AG04449 (cell line): ENCODE data around the gene GPR3.

Experiments used
- CTCF ChIA-PET: fragments of 350-600 bp; formaldehyde crosslinking; extraction: SDS; loops from one replicate; lab custom pipeline; 2021; ENCODE audit warnings: antibody characterized with exemption; lab: Yijun Ruan, JAX
- POLR2A ChIA-PET: fragments of 400-600, 350-600 bp; formaldehyde crosslinking; extraction: SDS; loops from one replicate; lab custom pipeline; 2020; ENCODE audit warnings: antibody characterized with exemption, inconsistent platforms; lab: Yijun Ruan, JAX
- DNase-seq: peaks from one replicate; pipeline ENCODE4 v3.0.0-alpha.2; 2010; ENCODE audit warnings: low read depth, low spot score
- H3K4me3 ChIP-seq: 2 replicates; pipeline ENCODE4 v1.5.1; 2011; ENCODE audit warnings: low read depth, mild to moderate bottlenecking, control low read depth, low read length
- TF ChIP-seq, protein P1 (sequence below): IDR thresholded peaks from one replicate; pipeline ENCODE4 v1.5.1; 2011; ENCODE audit warnings: mild to moderate bottlenecking, moderate library complexity, low read length, control low read depth, inconsistent platforms; ENCODE audit not compliant: insufficient read depth; ENCODE audit errors: missing control alignments

GPR3 gene

DNA sequence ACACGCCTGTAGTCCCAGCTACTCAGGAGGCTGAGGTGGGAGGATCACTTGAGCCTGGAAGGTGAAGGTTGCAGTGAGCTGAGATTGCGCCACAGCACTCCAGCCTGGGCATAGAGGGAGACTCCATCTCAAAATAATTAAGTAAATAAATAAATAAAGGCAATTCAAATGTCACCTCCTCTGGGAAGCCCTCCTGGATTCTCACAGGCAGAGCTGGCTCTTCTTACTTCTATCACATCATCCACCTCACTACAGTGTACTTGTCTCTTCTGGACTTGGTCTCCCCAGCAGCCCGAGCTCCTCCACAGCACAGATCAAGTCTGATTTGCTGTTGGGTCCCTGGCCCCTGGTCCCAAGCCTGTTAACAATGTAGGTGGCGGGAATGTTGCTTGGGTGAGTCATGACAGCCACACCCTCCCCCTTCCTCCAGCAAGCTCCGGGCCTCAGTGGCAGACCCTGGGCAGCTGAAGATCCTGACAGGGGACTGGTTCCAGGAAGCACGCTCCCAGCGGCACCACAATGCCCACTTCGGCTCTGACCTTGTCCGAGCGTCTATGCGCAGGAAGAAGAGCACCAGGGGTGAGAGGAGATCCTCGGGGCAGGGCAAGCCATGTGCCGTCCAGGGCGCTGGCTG lies 45.3 kb upstream of the GPR3 start:
- POLR2A ChIA-PET, result no interaction called here
- no peak for DNase-seq
- CTCF ChIA-PET, result interaction anchor here (0.8 to 8.2 kb wide), 7 partner anchors 10 to 43 kb away, joined by 3 to 100 read pairs (median 4); partner anchors contain the start of gene MAP3K6
- H3K4me3 ChIP-seq, result no peak overlapping the region
- TF ChIP-seq, protein P1, sequence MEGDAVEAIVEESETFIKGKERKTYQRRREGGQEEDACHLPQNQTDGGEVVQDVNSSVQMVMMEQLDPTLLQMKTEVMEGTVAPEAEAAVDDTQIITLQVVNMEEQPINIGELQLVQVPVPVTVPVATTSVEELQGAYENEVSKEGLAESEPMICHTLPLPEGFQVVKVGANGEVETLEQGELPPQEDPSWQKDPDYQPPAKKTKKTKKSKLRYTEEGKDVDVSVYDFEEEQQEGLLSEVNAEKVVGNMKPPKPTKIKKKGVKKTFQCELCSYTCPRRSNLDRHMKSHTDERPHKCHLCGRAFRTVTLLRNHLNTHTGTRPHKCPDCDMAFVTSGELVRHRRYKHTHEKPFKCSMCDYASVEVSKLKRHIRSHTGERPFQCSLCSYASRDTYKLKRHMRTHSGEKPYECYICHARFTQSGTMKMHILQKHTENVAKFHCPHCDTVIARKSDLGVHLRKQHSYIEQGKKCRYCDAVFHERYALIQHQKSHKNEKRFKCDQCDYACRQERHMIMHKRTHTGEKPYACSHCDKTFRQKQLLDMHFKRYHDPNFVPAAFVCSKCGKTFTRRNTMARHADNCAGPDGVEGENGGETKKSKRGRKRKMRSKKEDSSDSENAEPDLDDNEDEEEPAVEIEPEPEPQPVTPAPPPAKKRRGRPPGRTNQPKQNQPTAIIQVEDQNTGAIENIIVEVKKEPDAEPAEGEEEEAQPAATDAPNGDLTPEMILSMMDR, result no peak

DNA sequence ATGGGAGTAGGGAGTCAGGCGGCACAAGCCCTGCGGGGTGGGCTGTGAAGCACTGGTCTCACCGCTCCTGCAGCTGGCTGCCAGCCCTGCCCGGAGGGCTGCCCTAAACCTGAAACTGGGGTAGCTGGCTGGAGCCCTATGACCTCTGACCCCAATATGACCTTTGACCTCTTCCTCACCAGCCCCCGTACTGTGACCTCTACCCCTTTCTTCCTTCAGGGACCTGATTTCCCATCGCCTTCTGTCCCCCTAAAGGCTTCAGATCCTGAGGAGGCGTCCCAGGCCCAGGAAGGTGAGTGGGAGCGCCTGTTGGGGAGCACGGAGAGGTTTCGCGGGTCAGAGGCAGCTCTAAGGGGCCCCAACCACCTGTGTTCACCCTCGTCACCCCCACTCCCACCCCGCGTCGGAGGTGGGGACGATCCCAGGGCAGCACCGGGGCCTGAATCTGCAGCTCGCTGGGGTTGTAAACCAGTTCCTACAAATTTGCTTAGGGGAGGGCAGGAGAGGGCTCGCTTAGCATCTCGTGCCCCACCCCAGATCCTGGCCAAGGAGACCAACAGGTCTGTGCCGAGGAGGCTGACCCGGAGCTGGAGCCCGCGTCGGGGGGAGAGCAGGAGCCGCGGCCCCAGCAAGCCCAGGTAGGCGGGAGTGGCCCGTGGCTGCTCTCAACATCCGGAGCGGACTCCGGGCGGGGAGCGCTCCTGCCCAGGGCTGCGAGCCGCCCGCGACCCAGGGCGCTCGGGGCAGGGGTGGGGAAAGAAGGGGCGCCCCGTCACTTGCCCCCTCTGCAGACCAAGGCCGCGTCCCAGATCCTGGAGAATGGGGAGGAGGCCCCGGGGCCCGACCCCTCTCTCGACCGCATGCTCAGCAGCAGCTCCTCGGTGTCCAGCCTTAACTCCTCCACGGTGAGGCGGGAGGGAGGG lies 43.3 kb upstream of the GPR3 start:
- ChIA-PET CTCF (interaction anchor here (0.9 to 12.1 kb wide), 11 partner anchors 8 to 260 kb away, joined by 3 to 187 read pairs (median 7); partner anchors contain the start of gene MAP3K6), POLR2A (interaction anchor here (0.7 to 2.0 kb wide), 3 partner anchors 13 to 17 kb away, joined by 3 to 9 read pairs (median 6); partner anchors contain the start of gene MAP3K6)
- DNase-seq, result no peak
- H3K4me3 ChIP-seq, result peak overlapping the region; percentile 49
- TF ChIP-seq, protein P1, result no peak

DNA sequence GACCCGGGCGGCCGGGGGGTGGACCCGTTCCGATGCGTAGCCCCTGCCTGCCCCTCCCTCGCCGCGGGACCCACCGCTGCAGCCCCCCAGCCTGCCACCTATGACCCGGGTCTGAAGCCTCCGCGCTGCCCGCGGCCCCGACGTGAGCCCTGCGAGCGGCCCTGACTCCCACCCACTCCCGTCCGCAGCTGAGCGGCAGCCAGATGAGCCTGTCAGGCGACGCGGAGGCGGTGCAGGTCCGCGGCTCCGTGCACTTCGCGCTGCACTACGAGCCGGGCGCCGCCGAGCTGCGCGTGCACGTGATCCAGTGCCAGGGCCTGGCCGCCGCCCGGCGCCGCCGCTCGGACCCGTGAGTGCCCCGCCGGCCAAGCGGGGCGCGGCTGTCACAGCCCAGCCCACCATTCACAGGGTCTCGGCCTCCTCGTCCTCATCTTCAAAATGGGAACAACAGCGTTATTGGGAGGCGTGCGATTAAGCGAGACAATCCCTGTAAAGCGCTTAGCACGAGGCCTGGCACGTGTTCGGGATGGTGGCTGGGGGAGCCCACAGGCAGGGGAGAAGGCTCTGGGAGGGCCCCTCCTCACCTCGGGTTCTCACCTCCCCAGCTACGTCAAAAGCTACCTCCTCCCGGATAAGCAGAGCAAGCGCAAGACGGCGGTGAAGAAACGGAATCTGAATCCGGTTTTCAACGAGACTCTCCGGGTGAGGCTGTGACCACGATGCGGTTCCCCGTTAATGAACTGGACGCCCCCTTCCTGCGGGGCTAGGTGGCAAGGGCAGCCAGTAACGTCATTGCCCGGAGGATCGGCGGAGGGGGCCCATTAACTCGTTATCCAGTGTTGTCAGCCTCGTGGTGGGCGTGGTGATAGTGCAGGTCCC lies 42.4 kb upstream of the GPR3 start:
- TF ChIP-seq, protein P1, result no peak
- ChIA-PET POLR2A (interaction anchor here (0.6 to 2.0 kb wide), 4 partner anchors 12 to 17 kb away, joined by 3 to 9 read pairs (median 4); partner anchors contain the start of gene MAP3K6), CTCF (interaction anchor here (0.9 to 12.1 kb wide), 12 partner anchors 7 to 259 kb away, joined by 3 to 187 read pairs (median 6); partner anchors contain the start of gene MAP3K6)
- DNase-seq, result no peak
- H3K4me3 ChIP-seq, result peak overlapping the region; percentile 49

DNA sequence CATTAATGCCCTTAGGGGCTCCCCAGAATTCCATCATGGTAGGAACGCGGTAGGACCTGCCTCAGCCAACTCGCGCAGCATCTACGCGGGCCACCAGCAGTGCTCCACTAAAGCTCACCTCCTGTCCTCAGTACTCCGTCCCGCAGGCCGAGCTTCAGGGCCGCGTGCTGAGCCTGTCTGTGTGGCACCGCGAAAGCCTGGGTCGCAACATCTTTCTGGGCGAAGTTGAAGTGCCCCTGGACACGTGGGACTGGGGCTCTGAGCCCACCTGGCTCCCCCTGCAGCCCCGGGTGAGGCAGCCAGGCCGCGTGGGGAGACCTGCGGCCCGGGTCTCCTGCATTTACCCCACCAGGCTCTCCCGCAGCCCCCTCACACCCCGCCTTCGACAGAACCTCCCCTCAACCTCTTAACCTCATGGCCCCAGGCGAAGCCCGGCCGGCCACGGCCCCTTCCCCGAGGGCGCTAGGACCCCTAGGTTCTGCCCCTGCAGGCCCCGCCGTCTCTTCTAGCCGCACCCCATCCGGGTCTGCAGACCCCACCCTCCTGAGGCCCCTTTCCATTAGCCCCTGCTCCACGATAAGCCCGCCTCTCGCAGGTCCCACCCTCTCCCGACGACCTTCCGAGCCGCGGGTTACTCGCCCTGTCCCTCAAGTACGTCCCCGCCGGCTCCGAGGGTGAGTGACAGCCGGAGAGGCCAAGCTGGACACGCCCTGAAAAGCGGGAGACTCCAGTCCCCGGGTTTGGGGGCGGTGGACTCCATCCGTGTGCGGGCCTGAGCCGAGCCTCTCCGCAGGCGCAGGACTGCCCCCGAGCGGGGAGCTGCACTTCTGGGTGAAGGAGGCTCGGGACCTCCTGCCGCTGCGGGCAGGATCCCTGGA lies 41.5 kb upstream of the GPR3 start:
- no peak overlapping the region for H3K4me3 ChIP-seq
- TF ChIP-seq, protein P1, result peak; percentile 7
- ChIA-PET CTCF (interaction anchor here (1.2 to 12.1 kb wide), 6 partner anchors 12 to 52 kb away, joined by 3 to 187 read pairs (median 15); partner anchors contain the start of gene MAP3K6), POLR2A (interaction anchor here (0.6 kb wide), 1 partner anchor 11 kb away, joined by 3 read pairs; no protein-coding TSS in a partner anchor)
- DNase-seq, result no peak

DNA sequence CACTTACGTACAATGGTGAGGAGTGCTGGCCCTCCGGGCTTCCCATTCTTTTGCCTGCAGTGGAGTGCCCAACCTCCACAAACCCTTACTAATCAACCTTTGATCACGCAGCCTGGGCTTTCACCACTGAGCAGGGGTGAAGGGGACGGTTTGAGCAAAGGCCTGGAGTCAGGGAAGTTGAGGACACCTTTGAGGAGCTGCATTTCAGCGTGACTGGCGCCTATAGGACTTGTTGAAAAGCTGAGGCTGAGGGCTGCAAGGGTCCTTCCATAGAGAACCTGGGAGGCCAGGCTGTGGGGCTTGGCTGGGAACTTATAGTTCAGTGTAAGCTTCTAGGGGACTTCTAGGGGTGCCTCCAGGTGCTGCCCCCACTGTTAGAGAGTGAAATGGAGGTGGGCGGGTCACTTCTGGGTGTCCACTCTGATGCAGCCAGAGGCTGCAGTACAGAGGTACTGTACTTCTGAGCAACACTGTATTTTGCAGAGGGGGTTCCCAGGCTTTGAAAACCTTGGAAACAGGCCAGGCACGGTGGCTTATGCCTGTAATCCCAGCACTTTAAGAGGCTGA lies 40.8 kb upstream of the GPR3 start:
- ChIA-PET POLR2A (no interaction called here), CTCF (interaction anchor here (1.9 to 12.1 kb wide), 4 partner anchors 14 to 53 kb away, joined by 5 to 187 read pairs (median 22); partner anchors contain the start of gene MAP3K6)
- no peak overlapping the region for H3K4me3 ChIP-seq

More for the DNA sequence above, 40.8 kb upstream of the GPR3 start:
- no peak for DNase-seq
- TF ChIP-seq, protein P1, result no peak
